Right lobe of liver (tissue), 4 donors: Measurements from ENCODE around the gene ZFAND2B.

Source experiments
- CTCF ChIP-seq, 4 donors: fragments of 200-600 bp in 3 of 4; fragments of 450-650 bp in 1 of 4; IDR thresholded peaks; one replicate each; pipeline versions ENCODE4 v1.5.1 to v1.8.0; 2016 to 2022; ENCODE audit warnings: antibody characterized with exemption in 4 of 4, mild to moderate bottlenecking in 2 of 4
- POLR2A ChIP-seq: fragments of 450-650 bp; IDR thresholded peaks from one replicate; pipeline ENCODE4 v1.6.1; 2017; ENCODE audit warnings: antibody characterized with exemption, mild to moderate bottlenecking
- donor health status: DM: no; HTN: no; CAD: no.
- donor health status: DM: no; HTN: no; CAD: no.
- donor health status: DM: no; HTN: yes; CAD: no.

- TF ChIP-seq CTCF (IDR thresholded peaks at IDR 0.05) (no peak), POLR2A (no peak)
These were observed 48.1 kb downstream of the ZFAND2B start for GRCh38 chr2:219254590-219255201.
